ENCODE data around the gene SBF2.

SBF2 gene

GRCh38 chr11:9859554-9860305, 434.3 kb downstream of the SBF2 start:
- no peaks in the 10 kb centered on the region for H3K27me3 ChIP-seq (ENCODE audit: control insufficient read depth, insufficient read depth, low read length)
- no peak overlapping the region for H3K4me3 ChIP-seq (ENCODE audit: low read length)
- H3K4me2 ChIP-seq (ENCODE audit: low read length), result no peak overlapping the region
- peaks cover 12% of the 10 kb centered on the region for H3K36me3 ChIP-seq (ENCODE audit: insufficient read depth, low read length)
- no peaks in the 10 kb centered on the region for H3K9me3 ChIP-seq (replicated peaks; ENCODE audit: low read length)
- H3K4me1 ChIP-seq (ENCODE audit: control insufficient read depth, insufficient read depth, low read length), result peaks cover 44% of the 10 kb centered on the region
- no peak overlapping the region for H3K9ac ChIP-seq (ENCODE audit: low read depth, low read length)

GRCh38 chr11:9858822-9859221, 435.2 kb downstream of the SBF2 start:
- Histone ChIP-seq H3K9me3 (replicated peaks; ENCODE audit: low read length) (no peaks in the 10 kb centered on the region), H3K36me3 (ENCODE audit: insufficient read depth, low read length) (peaks cover 13% of the 10 kb centered on the region), H3K4me1 (ENCODE audit: control insufficient read depth, insufficient read depth, low read length) (peaks cover 44% of the 10 kb centered on the region)

GRCh38 chr11:9858218-9858617, 435.8 kb downstream of the SBF2 start:
- no peaks in the 10 kb centered on the region for H3K9me3 ChIP-seq (replicated peaks; ENCODE audit: low read length)
- no peaks in the 10 kb centered on the region for H3K27me3 ChIP-seq (ENCODE audit: control insufficient read depth, insufficient read depth, low read length)
- H3K9ac ChIP-seq (ENCODE audit: low read depth, low read length), result peak overlapping the region; percentile 16
- peaks cover 44% of the 10 kb centered on the region for H3K4me1 ChIP-seq (ENCODE audit: control insufficient read depth, insufficient read depth, low read length)
- no peak overlapping the region for H3K4me3 ChIP-seq (ENCODE audit: low read length)
- peaks cover 13% of the 10 kb centered on the region for H3K36me3 ChIP-seq (ENCODE audit: insufficient read depth, low read length)
- no peak overlapping the region for H3K4me2 ChIP-seq (ENCODE audit: low read length)

More at GRCh38 chr11:9858822-9859221, 435.2 kb downstream of the SBF2 start:
- Histone ChIP-seq H3K27me3 (ENCODE audit: control insufficient read depth, insufficient read depth, low read length) (no peaks in the 10 kb centered on the region), H3K9ac (ENCODE audit: low read depth, low read length) (peak overlapping the region; percentile 2), H3K4me3 (ENCODE audit: low read length) (no peak overlapping the region), H3K4me2 (ENCODE audit: low read length) (peak overlapping the region; percentile 30)

DNA sequence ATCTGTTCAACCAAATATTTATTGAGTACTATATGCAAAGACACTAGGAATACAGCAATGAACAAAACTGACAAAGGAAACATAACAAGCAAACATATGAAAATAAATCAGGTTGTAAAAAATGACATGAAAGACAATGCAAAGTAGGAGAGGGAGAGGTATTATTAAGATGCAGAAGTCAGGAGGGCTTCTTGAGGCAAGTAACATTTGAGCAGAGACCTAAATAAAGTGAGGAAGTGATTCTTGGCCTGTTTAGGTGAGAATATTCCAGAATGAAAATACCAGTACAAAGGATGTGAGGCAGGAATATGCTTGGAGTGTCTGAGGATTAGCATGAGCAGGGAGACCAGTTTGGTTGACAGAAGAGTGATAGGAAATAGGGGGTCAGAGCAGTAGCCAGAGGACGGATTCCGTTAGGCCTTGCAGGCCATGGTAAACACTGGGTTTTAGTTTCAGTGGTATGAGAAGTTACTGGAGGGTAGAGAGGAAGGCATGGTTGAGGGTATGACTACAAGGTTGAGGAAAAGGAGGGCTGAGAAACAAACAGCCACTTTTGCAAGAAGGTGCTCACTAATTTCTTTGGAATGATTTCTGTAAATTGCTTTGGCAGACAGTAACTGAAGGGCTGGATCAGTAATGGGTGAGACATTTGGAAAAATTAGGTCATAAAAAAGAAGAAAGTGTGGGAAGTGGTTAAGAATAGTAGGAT, 438.3 kb downstream of the SBF2 start:
- peaks cover 13% of the 10 kb centered on the region for H3K36me3 ChIP-seq (ENCODE audit: insufficient read depth, low read length)
- H3K9ac ChIP-seq (ENCODE audit: low read depth, low read length), result peak overlapping the region; percentile 6
- peaks cover 55% of the 10 kb centered on the region for H3K4me1 ChIP-seq (ENCODE audit: control insufficient read depth, insufficient read depth, low read length)
- H3K4me3 ChIP-seq (ENCODE audit: low read length), result no peak overlapping the region
- no peaks in the 10 kb centered on the region for H3K9me3 ChIP-seq (replicated peaks; ENCODE audit: low read length)
- no peaks in the 10 kb centered on the region for H3K27me3 ChIP-seq (ENCODE audit: control insufficient read depth, insufficient read depth, low read length)
- no peak overlapping the region for H3K4me2 ChIP-seq (ENCODE audit: low read length)

- peaks cover 50% of the 10 kb centered on the region for H3K4me1 ChIP-seq (ENCODE audit: control insufficient read depth, insufficient read depth, low read length)
- H3K36me3 ChIP-seq (ENCODE audit: insufficient read depth, low read length), result peaks cover 20% of the 10 kb centered on the region
- H3K9ac ChIP-seq (ENCODE audit: low read depth, low read length), result no peak overlapping the region
- no peak overlapping the region for H3K4me2 ChIP-seq (ENCODE audit: low read length)
- H3K4me3 ChIP-seq (ENCODE audit: low read length), result no peak overlapping the region
- H3K9me3 ChIP-seq (replicated peaks; ENCODE audit: low read length), result no peaks in the 10 kb centered on the region
- H3K27me3 ChIP-seq (ENCODE audit: control insufficient read depth, insufficient read depth, low read length), result no peaks in the 10 kb centered on the region
Observed at GRCh38 chr11:9853929-9854552, 440.0 kb downstream of the SBF2 start.

DNA sequence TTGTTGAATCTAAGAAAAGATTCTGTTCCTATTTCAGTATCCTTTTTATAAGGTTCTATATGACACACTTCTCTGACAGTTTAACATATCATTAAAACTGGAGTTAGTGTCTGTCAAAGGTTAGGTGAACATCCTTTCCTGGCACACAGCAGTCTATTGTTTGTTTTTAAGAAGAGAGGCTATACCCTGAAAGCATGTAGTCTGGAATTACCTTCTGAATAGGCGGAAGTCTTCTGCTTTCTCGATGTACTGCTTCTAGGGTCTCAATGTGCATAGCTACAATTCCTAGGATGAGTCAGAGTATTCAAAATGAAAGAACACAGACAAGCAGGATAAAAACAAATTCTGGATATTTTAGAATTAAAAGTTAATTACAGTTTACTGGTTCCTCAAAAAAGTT, 441.6 kb downstream of the SBF2 start:
- peaks cover 25% of the 10 kb centered on the region for H3K36me3 ChIP-seq (ENCODE audit: insufficient read depth, low read length)
- H3K4me1 ChIP-seq (ENCODE audit: control insufficient read depth, insufficient read depth, low read length), result peaks cover 35% of the 10 kb centered on the region
- H3K9ac ChIP-seq (ENCODE audit: low read depth, low read length), result no peak overlapping the region
- H3K4me3 ChIP-seq (ENCODE audit: low read length), result no peak overlapping the region
- no peak overlapping the region for H3K4me2 ChIP-seq (ENCODE audit: low read length)
- no peaks in the 10 kb centered on the region for H3K9me3 ChIP-seq (replicated peaks; ENCODE audit: low read length)
- no peaks in the 10 kb centered on the region for H3K27me3 ChIP-seq (ENCODE audit: control insufficient read depth, insufficient read depth, low read length)

DNA sequence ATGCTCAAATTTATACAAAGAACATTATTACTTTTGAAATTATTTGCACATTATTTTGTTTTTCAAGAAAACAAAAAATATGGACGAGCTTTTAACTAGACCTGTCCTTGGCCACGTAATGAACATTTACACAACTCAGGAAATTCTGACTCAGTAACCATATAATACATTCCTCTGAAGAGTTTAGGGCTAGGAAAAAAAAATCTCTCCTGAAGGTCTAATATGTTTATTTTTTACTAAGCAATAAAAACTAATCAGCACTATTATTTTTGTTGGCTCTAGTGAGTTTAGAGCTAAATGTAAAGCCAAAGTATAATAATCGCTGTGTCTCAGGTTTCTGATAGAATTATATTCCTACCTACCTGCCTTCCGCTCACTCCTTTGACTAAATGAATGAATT, 442.7 kb downstream of the SBF2 start:
- no peak overlapping the region for H3K4me3 ChIP-seq (ENCODE audit: low read length)
- H3K4me2 ChIP-seq (ENCODE audit: low read length), result peak overlapping the region; percentile 42
- H3K9ac ChIP-seq (ENCODE audit: low read depth, low read length), result peak overlapping the region; percentile 29
- peaks cover 30% of the 10 kb centered on the region for H3K4me1 ChIP-seq (ENCODE audit: control insufficient read depth, insufficient read depth, low read length)
- H3K36me3 ChIP-seq (ENCODE audit: insufficient read depth, low read length), result peaks cover 33% of the 10 kb centered on the region
- no peaks in the 10 kb centered on the region for H3K27me3 ChIP-seq (ENCODE audit: control insufficient read depth, insufficient read depth, low read length)
- no peaks in the 10 kb centered on the region for H3K9me3 ChIP-seq (replicated peaks; ENCODE audit: low read length)

- no peak overlapping the region for H3K4me2 ChIP-seq (ENCODE audit: low read length)
- peaks cover 37% of the 10 kb centered on the region for H3K36me3 ChIP-seq (ENCODE audit: insufficient read depth, low read length)
Observed at GRCh38 chr11:9850224-9850895, 443.7 kb downstream of the SBF2 start.

DNA sequence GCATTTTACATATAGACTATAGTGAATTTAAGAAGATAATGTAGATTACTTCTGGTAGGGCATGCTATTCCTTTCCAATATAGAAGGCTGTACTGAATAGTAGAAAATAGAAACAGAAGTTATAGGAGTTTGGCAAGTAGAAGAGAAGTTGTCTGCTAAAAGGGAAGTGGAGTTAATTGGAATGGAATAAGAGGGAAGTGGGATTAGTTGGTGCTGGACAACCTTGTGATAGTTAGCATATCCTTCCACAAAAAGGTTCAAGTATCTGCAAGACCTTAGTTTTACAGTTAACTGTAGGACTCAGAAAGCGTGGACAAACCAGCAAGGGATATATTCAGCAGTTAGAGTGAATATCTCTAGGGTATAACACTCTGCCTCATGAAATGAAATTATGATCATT, 444.6 kb downstream of the SBF2 start:
- H3K4me2 ChIP-seq (ENCODE audit: low read length), result no peak overlapping the region
- peaks cover 32% of the 10 kb centered on the region for H3K36me3 ChIP-seq (ENCODE audit: insufficient read depth, low read length)
- H3K27me3 ChIP-seq (ENCODE audit: control insufficient read depth, insufficient read depth, low read length), result no peaks in the 10 kb centered on the region
- no peaks in the 10 kb centered on the region for H3K9me3 ChIP-seq (replicated peaks; ENCODE audit: low read length)
- no peak overlapping the region for H3K9ac ChIP-seq (ENCODE audit: low read depth, low read length)
- no peak overlapping the region for H3K4me3 ChIP-seq (ENCODE audit: low read length)
- H3K4me1 ChIP-seq (ENCODE audit: control insufficient read depth, insufficient read depth, low read length), result peaks cover 25% of the 10 kb centered on the region

More at GRCh38 chr11:9850224-9850895, 443.7 kb downstream of the SBF2 start:
- Histone ChIP-seq H3K4me3 (ENCODE audit: low read length) (no peak overlapping the region), H3K27me3 (ENCODE audit: control insufficient read depth, insufficient read depth, low read length) (no peaks in the 10 kb centered on the region), H3K9me3 (replicated peaks; ENCODE audit: low read length) (no peaks in the 10 kb centered on the region), H3K9ac (ENCODE audit: low read depth, low read length) (no peak overlapping the region), H3K4me1 (ENCODE audit: control insufficient read depth, insufficient read depth, low read length) (peaks cover 25% of the 10 kb centered on the region)

DNA sequence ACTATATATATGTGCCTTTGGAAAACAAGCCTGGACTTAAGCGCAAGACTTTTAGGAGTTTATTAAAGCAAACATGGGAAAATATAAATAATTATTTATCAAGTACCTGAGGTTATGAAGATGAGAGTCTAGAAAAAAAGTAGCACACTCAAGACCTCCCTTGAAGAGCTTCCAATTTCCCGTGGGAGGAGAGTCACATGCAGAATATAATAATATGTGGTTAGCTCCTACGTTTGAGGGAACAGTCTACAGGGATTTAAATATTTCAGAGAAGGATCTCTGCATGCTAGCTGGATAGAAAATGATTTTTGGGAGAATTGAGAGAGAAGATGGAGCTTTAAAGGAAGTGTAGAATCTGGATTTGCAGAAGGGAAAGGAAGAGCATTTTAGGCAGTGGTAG, 446.4 kb downstream of the SBF2 start:
- Histone ChIP-seq H3K4me2 (ENCODE audit: low read length) (no peak overlapping the region), H3K9ac (ENCODE audit: low read depth, low read length) (no peak overlapping the region), H3K36me3 (ENCODE audit: insufficient read depth, low read length) (peaks cover 37% of the 10 kb centered on the region), H3K9me3 (replicated peaks; ENCODE audit: low read length) (no peaks in the 10 kb centered on the region), H3K27me3 (ENCODE audit: control insufficient read depth, insufficient read depth, low read length) (no peaks in the 10 kb centered on the region), H3K4me3 (ENCODE audit: low read length) (no peak overlapping the region), H3K4me1 (ENCODE audit: control insufficient read depth, insufficient read depth, low read length) (peaks cover 23% of the 10 kb centered on the region)

- no peak overlapping the region for H3K9ac ChIP-seq (ENCODE audit: low read depth, low read length)
- H3K4me1 ChIP-seq (ENCODE audit: control insufficient read depth, insufficient read depth, low read length), result peaks cover 20% of the 10 kb centered on the region
- H3K4me3 ChIP-seq (ENCODE audit: low read length), result no peak overlapping the region
- no peak overlapping the region for H3K4me2 ChIP-seq (ENCODE audit: low read length)
- no peaks in the 10 kb centered on the region for H3K9me3 ChIP-seq (replicated peaks; ENCODE audit: low read length)
- H3K36me3 ChIP-seq (ENCODE audit: insufficient read depth, low read length), result peaks cover 39% of the 10 kb centered on the region
- no peaks in the 10 kb centered on the region for H3K27me3 ChIP-seq (ENCODE audit: control insufficient read depth, insufficient read depth, low read length)
Observed at GRCh38 chr11:9842923-9843322, 451.1 kb downstream of the SBF2 start.
